Kidney tubule cell (primary cell): ENCODE measurements around the gene DLX3.
A peak's percentile ranks its signal among the peaks of the same experiment; 100 is the strongest.

Experiments
- DNase-seq: peaks from one replicate; pipeline ENCODE4 v3.0.0-alpha.2; 2018; ENCODE audit warnings: low spot score

The DLX3 gene

GRCh38 chr17:50023520-50023919, 28.5 kb upstream of the DLX3 start:
- no peak for DNase-seq

- no peak for DNase-seq
Observed at GRCh38 chr17:50022463-50023130, 27.6 kb upstream of the DLX3 start.

GRCh38 chr17:50021681-50022370, 26.8 kb upstream of the DLX3 start:
- no peak for DNase-seq

GRCh38 chr17:50020841-50021599, 26.0 kb upstream of the DLX3 start:
- no peak for DNase-seq

GRCh38 chr17:50018909-50019308, 23.9 kb upstream of the DLX3 start:
- peak; percentile 23 for DNase-seq

- DNase-seq: no peak
Observed at GRCh38 chr17:50015146-50015545, 20.1 kb upstream of the DLX3 start.

GRCh38 chr17:50014471-50015088, 19.6 kb upstream of the DLX3 start:
- no peak for DNase-seq

- DNase-seq: no peak
Observed at GRCh38 chr17:50013079-50013478, 18.1 kb upstream of the DLX3 start.

GRCh38 chr17:50009282-50009681, 14.3 kb upstream of the DLX3 start:
- DNase-seq: no peak

- peak; percentile 49 for DNase-seq
Observed at GRCh38 chr17:50003911-50004310, 8.9 kb upstream of the DLX3 start.

- no peak for DNase-seq
Observed at GRCh38 chr17:49998836-49999511, 4.0 kb upstream of the DLX3 start.

- DNase-seq: peak; percentile 86
Observed at GRCh38 chr17:49997773-49998703, 3.0 kb upstream of the DLX3 start.

GRCh38 chr17:49997301-49997650, 2.3 kb upstream of the DLX3 start:
- no peak for DNase-seq

- DNase-seq: peak; percentile 46
Observed at GRCh38 chr17:49996495-49997300, 1.7 kb upstream of the DLX3 start.

- no peak for DNase-seq
Observed at GRCh38 chr17:49996121-49996494, 1.1 kb upstream of the DLX3 start.

- no peak for DNase-seq
Observed at GRCh38 chr17:49994085-49995054, 654 bp downstream of the DLX3 start.

- DNase-seq: peak; percentile 36
Observed at GRCh38 chr17:49993423-49994060, 1.5 kb downstream of the DLX3 start.

GRCh38 chr17:49992933-49993422, 2.0 kb downstream of the DLX3 start:
- no peak for DNase-seq
